Colonic mucosa (tissue), 4 donors: ENCODE data around the gene FLII. TPM values are rescaled to one million over a fixed set of nuclear protein-coding genes. Genes with fewer than 3 reads are reported as not detected.
A peak's percentile ranks its signal among the peaks of the same experiment; 100 is the strongest.
"Not testable (repeated sequence)": the region's sequence is repeated elsewhere in the genome, so short reads cannot be mapped to it uniquely, and the experiment has no call there.

ENCODE experiments used
- DNase-seq: peaks from one replicate; pipeline ENCODE4 v3.0.0-alpha.2; 2020
- H3K27ac ChIP-seq: fragments of 200-600 bp; one replicate; pipeline ENCODE4 v1.8.0; 2021
- H3K27me3 ChIP-seq: fragments of 200-600 bp; one replicate; pipeline ENCODE4 v1.8.0; 2021
- H3K36me3 ChIP-seq: fragments of 200-600 bp; one replicate; pipeline ENCODE4 v1.8.0; 2021
- H3K4me1 ChIP-seq: fragments of 200-600 bp; one replicate; pipeline ENCODE4 v1.8.0; 2021; ENCODE audit warnings: mild to moderate bottlenecking
- H3K4me3 ChIP-seq: fragments of 200-600 bp; one replicate; pipeline ENCODE4 v1.8.0; 2021
- H3K9ac ChIP-seq, 2 donors: one replicate each; pipeline ENCODE4 v1.7.0; 2013; ENCODE audit warnings: control low read depth in 2 of 2, low read depth in 2 of 2, low read length in 2 of 2
- H3K9me3 ChIP-seq: fragments of 200-600 bp; one replicate; pipeline ENCODE4 v1.8.0; 2021
- intact Hi-C: fragments of 100-400 bp; cut with DNase I; formaldehyde crosslinking; loops from one replicate; pipeline ENCODE4 v1.14.1; 2022
- total RNA-seq, 2 donors: library from RNA; stranded (reverse); fragmentation: NEBNext Ultra II Directional in 1 of 2; extraction: Animal tissue kit (Norgen Biotek cat#: 25700) in 1 of 2; gene quantifications; one replicate each; pipeline ENCODE4 v1.2.1, GENCODE V29; 2021
- TF ChIP-seq, protein P1 (sequence below): fragments of 200-600 bp; IDR thresholded peaks from one replicate; pipeline ENCODE4 v1.8.0; 2022; ENCODE audit warnings: antibody characterized with exemption, mild to moderate bottlenecking
- donor health status: healthy.
- donor health status: DM: no; HTN: no; CAD: no.
- donor health status: DM: no; HTN: no; CAD: no.

FLII gene
- total RNA-seq, 2 donors from 2014 or later = 263 to 293 TPM

DNA sequence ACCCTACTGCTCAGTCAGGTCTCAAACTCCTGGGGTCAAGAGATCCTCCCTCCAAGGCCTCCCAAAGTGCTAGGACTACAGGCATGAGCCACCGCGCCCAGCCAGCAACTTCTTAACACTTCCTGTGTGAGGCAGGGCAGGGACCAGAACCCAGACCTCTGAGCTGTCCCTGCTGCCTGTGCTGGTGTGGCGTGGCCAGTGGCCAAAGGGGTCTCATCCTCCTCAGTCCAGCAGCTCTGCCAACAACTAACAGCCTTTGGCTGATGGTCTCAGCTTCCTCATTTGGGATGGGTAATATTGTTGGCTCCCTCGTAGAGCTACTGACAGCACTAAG, 34.5 kb downstream of the FLII start:
- no peaks in the 10 kb centered on the region for H3K9me3 ChIP-seq
- H3K9ac ChIP-seq = no peak overlapping the region
- no peak overlapping the region for H3K27ac ChIP-seq
- no peaks in the 10 kb centered on the region for H3K36me3 ChIP-seq
- no peak overlapping the region for H3K4me3 ChIP-seq
- no peaks in the 10 kb centered on the region for H3K27me3 ChIP-seq
- TF ChIP-seq, protein P1, sequence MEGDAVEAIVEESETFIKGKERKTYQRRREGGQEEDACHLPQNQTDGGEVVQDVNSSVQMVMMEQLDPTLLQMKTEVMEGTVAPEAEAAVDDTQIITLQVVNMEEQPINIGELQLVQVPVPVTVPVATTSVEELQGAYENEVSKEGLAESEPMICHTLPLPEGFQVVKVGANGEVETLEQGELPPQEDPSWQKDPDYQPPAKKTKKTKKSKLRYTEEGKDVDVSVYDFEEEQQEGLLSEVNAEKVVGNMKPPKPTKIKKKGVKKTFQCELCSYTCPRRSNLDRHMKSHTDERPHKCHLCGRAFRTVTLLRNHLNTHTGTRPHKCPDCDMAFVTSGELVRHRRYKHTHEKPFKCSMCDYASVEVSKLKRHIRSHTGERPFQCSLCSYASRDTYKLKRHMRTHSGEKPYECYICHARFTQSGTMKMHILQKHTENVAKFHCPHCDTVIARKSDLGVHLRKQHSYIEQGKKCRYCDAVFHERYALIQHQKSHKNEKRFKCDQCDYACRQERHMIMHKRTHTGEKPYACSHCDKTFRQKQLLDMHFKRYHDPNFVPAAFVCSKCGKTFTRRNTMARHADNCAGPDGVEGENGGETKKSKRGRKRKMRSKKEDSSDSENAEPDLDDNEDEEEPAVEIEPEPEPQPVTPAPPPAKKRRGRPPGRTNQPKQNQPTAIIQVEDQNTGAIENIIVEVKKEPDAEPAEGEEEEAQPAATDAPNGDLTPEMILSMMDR = no peak
- peaks cover 3% of the 10 kb centered on the region for H3K4me1 ChIP-seq
- intact Hi-C loops = no loop called here
- no peak for DNase-seq

DNA sequence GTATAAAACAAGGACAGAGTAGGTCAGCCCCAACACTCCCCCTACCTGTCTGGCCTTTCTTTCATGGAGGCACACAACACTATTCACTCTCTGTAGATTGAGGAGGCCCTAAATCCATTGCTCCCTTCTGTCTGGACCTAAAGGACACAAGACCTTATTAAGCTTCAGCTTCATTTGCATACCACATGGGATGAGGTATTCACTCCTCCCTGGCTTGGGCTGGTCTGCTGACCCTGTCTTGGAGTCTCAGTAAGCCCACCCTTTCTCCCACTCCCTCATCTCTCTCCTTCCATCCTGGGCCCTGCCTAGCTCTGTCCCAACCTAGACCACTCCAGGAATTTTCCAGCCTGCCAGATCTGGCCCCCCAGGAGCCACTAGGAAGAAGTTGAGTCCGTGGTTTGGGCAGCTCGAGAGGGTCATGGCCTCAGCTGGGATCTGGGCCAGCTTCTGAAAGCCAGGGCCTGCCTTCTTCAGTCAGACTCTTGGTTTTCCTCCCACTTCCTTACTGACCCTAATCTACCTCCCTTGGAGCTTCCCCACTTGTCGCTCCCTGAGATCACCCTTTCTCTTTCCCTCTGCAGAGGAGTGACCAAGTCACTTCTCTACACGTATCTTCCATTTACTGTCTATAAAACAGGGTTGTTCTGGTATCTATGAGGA, 39.7 kb downstream of the FLII start:
- TF ChIP-seq, protein P1 = no peak
- no peak overlapping the region for H3K27ac ChIP-seq
- DNase-seq = no peak
- no peaks in the 10 kb centered on the region for H3K4me1 ChIP-seq
- no peaks in the 10 kb centered on the region for H3K36me3 ChIP-seq
- no peaks in the 10 kb centered on the region for H3K9me3 ChIP-seq
- H3K27me3 ChIP-seq = no peaks in the 10 kb centered on the region
- no peak overlapping the region for H3K4me3 ChIP-seq
- intact Hi-C loops = loop anchor here (5.0 kb wide), 1 partner anchor 77 kb away; no protein-coding TSS in a partner anchor
- H3K9ac ChIP-seq = no peak overlapping the region

DNA sequence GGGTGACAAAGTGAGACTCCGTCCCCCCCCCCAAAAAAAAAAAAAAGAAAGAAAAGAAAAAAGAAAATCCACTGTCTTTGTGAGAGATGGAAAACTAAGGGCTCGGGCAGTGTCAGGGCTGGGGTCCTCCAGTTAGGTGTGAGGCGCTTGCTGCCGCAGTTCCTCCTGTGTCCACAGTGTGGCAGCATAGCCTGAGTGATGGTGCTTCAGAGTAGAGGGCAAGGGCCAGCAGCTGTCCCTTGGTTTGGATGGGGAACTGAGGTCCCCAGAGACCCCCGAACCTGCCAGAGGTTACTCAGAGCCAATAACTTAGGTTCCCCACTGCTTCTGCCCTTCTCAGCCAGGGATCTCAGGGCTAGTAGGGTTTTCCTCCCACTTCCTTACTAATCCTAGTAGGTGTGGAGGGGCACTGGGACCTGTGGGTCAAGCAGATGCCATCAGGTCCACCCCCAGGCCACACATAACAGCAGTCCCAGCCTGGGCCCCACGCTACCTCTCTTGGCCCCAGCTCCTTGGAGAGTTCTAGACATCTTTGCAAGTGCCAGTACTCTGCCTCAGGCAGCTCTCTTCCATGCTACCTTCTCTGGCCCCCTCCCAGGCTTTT, 41.0 kb downstream of the FLII start:
- peak; percentile 77 for DNase-seq
- Histone ChIP-seq H3K36me3 (no peaks in the 10 kb centered on the region), H3K9me3 (no peaks in the 10 kb centered on the region), H3K27me3 (no peaks in the 10 kb centered on the region), H3K4me3 (no peak overlapping the region), H3K4me1 (no peaks in the 10 kb centered on the region), H3K27ac (no peak overlapping the region), H3K9ac (no peak overlapping the region)
- TF ChIP-seq, protein P1 = peak; percentile 96
- intact Hi-C loops = loop anchor here (5.0 kb wide), 1 partner anchor 75 kb away; no protein-coding TSS in a partner anchor

DNA sequence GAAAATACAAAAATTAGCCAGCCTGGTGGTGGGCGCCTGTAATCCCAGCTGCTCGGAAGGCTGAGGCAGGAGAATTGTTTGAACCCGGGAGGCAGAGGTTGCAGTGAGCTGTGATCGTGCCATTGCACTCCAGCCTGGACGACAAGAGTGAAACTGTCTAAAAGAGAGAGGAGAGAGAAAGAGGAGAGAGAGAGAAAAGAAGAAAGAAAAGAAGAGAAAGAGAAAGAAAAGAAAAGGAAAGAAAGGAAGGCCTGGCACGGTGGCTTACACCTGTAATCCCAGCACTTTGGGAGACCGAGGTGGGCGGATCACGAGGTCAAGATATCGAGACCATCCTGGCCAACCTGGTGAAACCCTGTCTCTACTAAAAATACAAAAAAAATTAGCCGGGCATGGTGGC, 41.6 kb downstream of the FLII start:
- not testable (repeated sequence) for H3K36me3 ChIP-seq, DNase-seq, H3K4me3 ChIP-seq, H3K27me3 ChIP-seq, H3K4me1 ChIP-seq, H3K9me3 ChIP-seq, H3K27ac ChIP-seq, H3K9ac ChIP-seq
- intact Hi-C loops = loop anchor here (5.0 kb wide), 1 partner anchor 75 kb away; no protein-coding TSS in a partner anchor

DNA sequence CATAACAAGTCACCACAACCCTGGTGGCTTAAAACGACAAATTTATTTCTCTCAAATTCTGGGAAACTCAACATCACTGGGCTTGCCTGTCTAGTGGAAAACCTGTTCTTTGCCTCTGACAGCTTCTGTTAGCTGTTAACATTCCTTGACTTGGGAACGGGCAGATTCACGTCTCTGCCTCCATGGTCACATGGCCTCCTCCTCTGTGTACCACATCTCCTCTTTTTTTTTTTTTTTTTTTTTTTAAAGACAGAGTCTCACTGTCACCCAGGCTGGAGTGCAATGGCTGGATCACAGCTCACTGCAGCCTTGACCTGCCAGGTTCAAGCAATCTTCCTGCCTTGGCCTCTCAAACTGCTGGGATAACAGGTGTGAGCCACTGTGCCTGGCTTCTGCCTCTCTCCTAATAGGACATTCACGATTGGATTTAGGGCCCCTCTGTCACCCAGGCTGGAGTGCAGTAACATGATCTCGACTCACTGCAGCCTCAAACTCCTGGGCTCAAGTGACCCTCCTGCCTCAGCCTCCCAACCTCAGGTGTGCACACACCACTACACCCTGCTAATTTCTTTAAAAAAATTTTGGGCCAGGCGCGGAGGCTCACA, 44.8 kb downstream of the FLII start:
- no peak for DNase-seq
- H3K9me3 ChIP-seq = no peaks in the 10 kb centered on the region
- no peaks in the 10 kb centered on the region for H3K27me3 ChIP-seq
- no peaks in the 10 kb centered on the region for H3K4me1 ChIP-seq
- intact Hi-C loops = no loop called here
- H3K4me3 ChIP-seq = no peak overlapping the region
- H3K36me3 ChIP-seq = peaks cover 11% of the 10 kb centered on the region
- H3K27ac ChIP-seq = no peak overlapping the region
- no peak overlapping the region for H3K9ac ChIP-seq
- TF ChIP-seq, protein P1 = no peak

DNA sequence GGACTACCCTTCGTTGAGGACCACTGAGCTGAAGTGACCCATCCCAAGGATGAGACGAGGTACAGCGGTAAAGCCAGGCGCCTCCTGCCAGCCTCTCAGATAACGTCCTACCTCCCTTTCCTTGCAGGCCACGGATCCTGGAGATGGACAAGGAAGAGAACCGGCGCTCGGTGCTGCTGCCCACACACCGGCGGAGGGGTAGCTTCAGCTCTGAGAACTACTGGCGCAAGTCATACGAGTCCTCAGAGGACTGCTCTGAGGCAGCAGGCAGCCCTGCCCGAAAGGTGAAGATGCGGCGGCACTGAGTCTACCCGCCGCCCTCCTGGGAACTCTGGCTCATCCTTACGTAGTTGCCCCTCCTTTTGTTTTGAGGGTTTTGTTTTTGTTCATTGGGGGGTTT, 50.4 kb downstream of the FLII start:
- Histone ChIP-seq H3K4me1 (no peaks in the 10 kb centered on the region), H3K27me3 (no peaks in the 10 kb centered on the region), H3K9me3 (no peaks in the 10 kb centered on the region), H3K27ac (no peak overlapping the region), H3K4me3 (no peak overlapping the region), H3K36me3 (peaks cover 23% of the 10 kb centered on the region), H3K9ac (no peak overlapping the region)
- DNase-seq = no peak
- intact Hi-C loops = no loop called here
- TF ChIP-seq, protein P1 = no peak
